NCI-H1105 treated with DMSO at 0.1 percent for 48 hours (cell line): ENCODE results near the gene CDC7.

Experiments
- DNase-seq: peaks from one replicate; lab custom pipeline; 2025; lab: John Stamatoyannopoulos, UW

Gene CDC7

DNA sequence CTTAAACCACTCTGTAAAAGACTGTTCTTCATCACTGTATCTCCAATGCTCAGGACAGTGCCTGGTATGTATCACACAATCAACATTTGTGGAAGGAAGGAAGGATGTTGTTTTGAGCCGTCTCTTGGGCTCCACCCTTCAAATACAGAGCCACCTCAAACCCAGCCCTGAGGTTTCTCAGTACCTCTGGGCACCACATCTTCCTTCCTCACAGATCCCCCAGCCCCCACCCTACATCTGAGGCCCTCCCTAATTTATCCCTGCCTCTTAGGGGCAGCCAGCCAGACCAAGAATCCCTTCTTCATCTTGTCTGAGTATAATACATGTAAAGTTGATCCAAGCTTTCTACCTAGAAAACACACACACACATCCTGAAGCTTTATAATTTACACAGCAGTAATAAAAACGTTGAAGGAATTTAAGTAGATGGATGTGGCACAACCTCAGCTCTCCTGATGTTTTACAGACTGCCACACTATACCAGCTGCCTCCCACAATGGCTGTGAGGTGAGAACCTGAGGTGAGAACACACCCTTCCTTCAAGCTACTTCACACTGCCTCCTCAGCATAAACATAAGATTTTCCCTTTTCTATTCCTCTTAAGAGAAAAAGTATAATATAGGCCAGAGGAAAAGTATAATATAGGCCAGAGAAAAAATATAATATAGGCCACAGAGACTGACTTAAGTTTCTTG is 48.5 kb downstream of the CDC7 start:
- no peak for DNase-seq

- DNase-seq, result no peak
Measured at GRCh38 chr1:91550961-91551360, 50.3 kb downstream of the CDC7 start.

DNA sequence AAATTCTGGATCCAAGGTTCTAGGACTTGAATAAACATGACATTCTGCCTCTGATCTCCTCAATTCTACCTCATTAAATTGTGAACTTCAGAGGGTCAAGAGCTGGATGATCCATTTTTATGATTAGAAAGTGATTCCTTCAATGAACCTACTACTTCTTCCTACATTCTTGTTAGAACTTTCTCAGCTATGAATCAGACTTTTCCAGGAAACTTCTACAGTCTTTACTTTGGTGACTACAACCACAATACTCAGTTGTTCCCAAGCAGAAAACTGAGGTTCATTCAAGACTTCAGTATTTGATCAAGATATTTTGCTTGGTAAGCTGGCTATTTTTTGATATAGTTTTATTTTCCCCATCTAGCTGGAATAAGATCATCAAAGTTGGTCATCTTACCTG is 51.4 kb downstream of the CDC7 start:
- DNase-seq, result no peak

DNA sequence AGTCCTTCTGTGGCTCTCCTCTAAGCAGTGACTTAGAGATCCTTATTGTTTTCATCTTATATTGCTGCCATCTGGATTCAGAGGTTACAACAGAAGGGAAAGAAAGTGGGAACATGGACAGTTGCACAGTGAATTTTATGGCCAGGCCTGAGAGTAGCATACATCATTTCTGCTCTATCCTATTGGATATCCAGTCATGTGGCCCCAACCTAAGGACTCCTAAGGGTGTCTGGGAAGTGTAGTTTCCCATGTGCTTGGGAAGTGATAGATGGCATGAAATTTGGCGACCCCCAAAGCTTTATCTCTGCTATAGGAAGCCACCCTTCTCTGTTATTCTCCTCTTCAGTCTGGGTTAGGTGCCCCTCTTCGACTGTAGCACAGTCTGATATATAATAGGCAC is 51.9 kb downstream of the CDC7 start:
- no peak for DNase-seq

DNA sequence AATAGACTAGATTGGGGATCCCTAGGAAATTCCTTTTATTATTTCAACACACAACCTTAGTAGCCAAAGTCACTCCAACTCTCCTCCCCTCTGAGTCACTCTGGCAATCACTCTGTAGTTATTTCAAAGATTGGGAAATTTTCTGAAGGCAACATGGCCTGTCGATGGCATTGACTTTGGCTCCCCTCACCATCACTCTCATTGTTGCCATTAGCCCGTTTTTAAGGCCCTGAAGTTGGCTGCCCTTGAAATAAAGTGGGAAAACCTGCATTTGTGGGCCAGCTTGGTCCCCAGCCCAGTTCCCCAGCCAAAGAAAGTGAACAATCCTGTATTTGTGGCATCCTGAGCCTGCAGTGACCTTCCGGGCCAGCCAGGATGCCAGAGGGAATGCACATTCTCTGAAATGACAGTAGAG is 52.5 kb downstream of the CDC7 start:
- DNase-seq, result no peak

DNA sequence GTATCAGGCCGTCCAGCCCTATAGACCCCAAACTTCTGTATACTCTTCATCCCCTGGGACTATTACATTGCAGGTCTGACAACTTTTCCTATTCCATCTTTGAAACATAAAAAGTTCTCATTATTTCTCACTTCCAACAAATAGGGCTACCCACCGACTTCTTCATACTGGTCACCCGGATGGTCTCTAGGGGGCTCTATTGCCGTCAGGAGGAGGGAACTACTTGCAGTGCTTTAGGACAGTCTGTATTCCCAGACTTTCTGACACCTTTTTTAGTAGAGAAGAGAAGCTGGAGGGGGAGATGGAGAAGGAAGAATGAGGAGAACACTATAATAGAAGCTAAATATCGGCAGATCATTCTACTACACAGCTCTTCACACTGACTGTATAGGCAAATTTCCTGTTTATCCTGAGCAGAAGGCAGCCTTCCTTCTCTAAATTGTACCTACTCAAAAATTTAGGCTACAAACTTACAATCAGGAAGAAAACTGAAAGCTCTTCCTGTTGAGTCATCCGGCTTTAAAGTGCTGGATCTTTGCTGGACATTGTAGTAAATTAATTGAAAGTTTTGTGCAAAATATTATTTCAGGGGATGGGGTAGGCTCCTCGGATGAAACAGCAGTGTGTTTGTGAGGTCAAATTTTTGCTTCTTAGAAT is 54.6 kb downstream of the CDC7 start:
- DNase-seq, result no peak

GRCh38 chr1:91555821-91556531 is 55.3 kb downstream of the CDC7 start:
- DNase-seq, result no peak

GRCh38 chr1:91556556-91556955 is 55.9 kb downstream of the CDC7 start:
- no peak for DNase-seq

GRCh38 chr1:91557039-91557690 is 56.5 kb downstream of the CDC7 start:
- DNase-seq, result no peak

DNA sequence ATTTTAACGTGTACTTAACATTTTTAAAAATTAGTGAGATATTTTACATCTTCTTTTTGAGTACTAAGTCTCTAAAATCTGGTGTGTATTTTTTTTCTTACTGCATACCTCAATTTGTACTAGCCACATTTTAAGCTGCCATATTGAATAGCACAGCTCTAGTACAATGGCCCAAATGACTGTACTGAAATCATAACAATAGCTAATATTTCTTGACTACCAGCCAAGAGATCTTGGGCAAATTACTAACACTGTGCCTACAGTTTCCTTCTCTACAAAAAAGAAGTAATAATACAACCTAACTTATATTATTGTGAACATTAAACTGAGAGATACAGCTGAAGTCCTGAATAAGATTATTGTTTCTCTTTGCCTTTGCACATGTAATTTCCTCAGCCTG is 57.2 kb downstream of the CDC7 start:
- no peak for DNase-seq

DNA sequence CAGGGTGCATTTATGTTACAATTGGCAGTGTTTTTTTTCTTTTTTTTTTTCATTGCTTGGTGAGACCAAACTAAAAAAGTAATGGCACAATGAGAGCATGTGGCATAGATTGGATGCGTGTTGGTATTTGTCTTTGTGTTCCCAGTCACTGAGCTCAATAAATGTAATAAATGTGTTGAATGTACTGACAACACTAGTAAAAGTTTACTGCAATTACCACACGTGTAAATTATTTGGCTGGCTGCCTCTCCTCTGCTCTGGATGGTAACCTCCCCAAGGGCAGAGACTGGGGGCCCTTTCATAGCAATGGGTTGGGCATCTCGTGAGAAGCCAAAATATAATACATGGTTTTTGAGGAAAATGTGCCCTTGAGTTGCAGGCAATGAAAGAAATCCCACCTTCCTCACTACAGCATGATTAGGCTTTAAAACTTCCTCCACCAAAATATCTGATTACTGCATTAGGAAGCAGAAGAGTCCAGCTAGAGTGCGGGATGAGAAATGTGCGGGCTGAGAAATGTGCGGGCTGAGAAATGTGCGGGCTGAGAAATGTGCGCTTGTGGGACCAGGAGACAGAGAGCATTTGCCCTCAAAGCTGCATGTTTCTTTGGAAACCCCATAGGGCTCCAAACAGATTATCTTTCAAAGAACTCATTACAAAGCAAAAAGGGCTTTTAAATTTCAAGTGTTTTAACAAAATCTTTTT is 58.5 kb downstream of the CDC7 start:
- DNase-seq, result no peak

DNA sequence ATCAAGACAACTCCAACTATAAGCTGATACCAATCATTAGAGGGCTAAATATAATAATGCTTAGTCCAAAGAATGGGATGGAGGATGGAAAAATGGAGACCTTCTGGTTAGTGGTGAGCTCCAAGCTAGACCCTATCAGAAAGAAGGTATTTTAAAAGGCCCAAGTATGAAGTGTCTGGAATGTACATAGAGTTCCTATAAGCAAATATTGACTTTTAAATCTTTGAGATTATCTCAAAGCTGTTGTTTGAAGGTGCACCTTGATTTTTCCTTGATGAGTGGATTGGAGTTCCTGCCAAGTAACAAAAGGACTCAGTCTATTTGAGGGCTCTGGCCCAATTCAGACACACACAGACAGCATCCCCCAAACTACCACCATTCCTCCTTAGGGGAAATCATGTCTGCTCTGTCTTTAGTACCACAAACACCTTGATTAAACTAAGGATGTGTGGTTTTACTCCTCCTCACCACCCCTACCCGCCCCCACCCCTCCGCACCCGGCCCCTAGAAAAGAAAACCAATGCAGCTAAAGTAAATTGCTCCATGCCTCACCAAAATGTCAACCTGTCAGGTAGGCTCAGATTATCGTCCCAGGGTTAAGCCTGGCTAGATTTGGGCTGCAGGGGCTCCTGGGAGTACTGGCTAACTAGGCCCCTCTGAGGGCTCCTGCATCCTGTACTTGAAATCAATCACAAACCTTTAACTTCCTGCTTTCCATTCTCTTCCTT is 59.4 kb downstream of the CDC7 start:
- no peak for DNase-seq

GRCh38 chr1:91564888-91565701 is 64.4 kb downstream of the CDC7 start:
- DNase-seq, result no peak

GRCh38 chr1:91567583-91567982 is 66.9 kb downstream of the CDC7 start:
- no peak for DNase-seq

DNA sequence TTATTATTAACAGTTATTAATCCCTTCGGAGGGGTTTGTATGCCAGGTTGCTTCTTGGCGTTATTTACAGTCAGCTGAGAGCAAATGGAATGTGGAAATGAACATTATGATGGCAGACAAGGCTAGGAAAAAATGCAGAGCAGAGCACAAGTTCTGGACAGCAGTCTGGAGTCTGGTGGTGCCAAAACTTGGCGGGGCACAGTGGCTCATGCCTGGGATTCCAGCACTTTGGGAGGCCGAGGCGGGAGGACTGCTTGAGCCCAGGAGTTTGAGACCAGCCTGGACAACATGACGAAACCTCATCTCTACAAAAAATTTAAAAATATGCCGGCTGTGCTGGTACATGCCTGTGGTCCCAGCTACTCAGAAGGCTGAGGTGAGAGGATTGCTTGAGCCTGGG is 67.6 kb downstream of the CDC7 start:
- no peak for DNase-seq

GRCh38 chr1:91569411-91570119 is 68.9 kb downstream of the CDC7 start:
- DNase-seq, result no peak

GRCh38 chr1:91570120-91570448 is 69.4 kb downstream of the CDC7 start:
- no peak for DNase-seq

DNA sequence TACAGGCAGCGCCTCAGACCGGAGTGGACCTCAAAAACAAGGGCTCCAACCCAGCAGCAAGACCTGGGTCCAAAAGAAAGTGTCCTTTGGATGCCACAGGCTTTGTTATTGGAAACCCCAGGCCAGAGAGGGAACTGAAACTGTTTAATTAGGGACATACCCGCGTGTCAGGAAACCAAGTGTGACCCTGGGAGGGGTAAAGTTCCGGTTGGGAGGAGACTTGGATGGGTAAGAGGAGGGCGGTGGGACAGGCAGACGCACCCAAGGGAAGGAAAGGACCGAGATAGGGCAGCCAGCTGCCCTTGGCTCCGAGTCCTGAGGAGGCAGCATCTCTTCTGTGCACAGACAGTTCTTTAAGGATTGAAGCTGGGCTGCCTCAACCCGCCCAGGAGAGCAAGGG is 71.4 kb downstream of the CDC7 start:
- no peak for DNase-seq
